Activated CD4-positive, alpha-beta T cell treated with anti-CD3 and anti-CD28 coated beads, Interleukin-2, Interleukin-6, amounts not matched to agents 100 ng/mL and 50 ng/mL, durations not matched to agents 16 hours and 8 hours (primary cell): Measurements from ENCODE around the gene NPB.
"Not testable (repeated sequence)": the region's sequence is repeated elsewhere in the genome, so short reads cannot be mapped to it uniquely, and the experiment has no call there.

Experiments used
- DNase-seq: peaks from one replicate; pipeline ENCODE4 v3.0.0-alpha.2; 2020

The NPB gene

GRCh38 chr17:81913394-81914102, 11.5 kb downstream of the NPB start:
- DNase-seq = no peak

- DNase-seq = no peak
These were observed 12.2 kb downstream of the NPB start for GRCh38 chr17:81914103-81914850.

- no peak for DNase-seq
These were observed 13.3 kb downstream of the NPB start for GRCh38 chr17:81915331-81915730.

GRCh38 chr17:81916234-81917001, 14.4 kb downstream of the NPB start:
- DNase-seq = no peak

GRCh38 chr17:81917565-81918332, 15.7 kb downstream of the NPB start, which contains the start of gene SIRT7:
TSS of gene SIRT7 (minus strand) at chr17:81918176. CDS start at chr17:81918131, 45 bp downstream.
- DNase-seq = peak; percentile 90

- not testable (repeated sequence) for DNase-seq
These were observed 16.3 kb downstream of the NPB start for GRCh38 chr17:81918333-81918669.

DNA sequence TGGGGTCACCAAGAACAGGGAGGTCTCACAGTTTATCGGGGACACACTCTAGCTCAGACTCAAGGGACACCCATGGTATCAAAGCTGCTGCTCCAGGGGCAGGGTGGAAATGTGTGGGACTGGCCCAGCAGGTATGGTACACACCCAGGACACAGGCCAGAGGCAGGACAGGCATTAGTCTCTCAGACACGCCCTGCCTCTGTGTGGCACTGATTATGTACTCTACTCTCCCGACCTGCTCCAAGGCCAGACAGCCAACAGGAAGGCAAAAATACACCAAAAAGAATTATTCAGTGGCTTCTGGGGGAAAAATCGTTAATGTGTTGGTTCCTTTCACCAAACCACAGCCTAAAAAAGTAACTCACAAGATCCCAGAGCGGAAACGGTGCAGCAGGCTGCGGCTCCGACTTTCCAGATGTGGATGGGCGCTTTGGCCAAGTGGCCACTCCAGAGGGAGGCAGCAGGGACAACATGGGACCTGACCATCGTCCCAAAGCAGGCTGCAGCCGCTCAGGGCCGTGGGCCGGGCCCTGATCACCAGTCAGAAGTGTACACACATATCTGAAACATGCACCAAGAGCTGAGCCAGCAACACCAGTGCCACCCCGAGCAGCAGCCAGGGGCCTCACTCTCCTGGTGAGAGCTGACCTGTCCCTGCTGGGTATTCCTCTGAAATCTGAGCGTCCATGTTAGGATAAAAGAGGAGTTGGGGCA, 17.0 kb downstream of the NPB start:
- no peak for DNase-seq

GRCh38 chr17:81920612-81921536, 18.8 kb downstream of the NPB start:
- no peak for DNase-seq

- no peak for DNase-seq
These were observed 19.5 kb downstream of the NPB start for GRCh38 chr17:81921537-81921862.

GRCh38 chr17:81921996-81922565, 20.0 kb downstream of the NPB start:
- no peak for DNase-seq

- DNase-seq = no peak
These were observed 20.7 kb downstream of the NPB start for GRCh38 chr17:81922566-81923301.

DNA sequence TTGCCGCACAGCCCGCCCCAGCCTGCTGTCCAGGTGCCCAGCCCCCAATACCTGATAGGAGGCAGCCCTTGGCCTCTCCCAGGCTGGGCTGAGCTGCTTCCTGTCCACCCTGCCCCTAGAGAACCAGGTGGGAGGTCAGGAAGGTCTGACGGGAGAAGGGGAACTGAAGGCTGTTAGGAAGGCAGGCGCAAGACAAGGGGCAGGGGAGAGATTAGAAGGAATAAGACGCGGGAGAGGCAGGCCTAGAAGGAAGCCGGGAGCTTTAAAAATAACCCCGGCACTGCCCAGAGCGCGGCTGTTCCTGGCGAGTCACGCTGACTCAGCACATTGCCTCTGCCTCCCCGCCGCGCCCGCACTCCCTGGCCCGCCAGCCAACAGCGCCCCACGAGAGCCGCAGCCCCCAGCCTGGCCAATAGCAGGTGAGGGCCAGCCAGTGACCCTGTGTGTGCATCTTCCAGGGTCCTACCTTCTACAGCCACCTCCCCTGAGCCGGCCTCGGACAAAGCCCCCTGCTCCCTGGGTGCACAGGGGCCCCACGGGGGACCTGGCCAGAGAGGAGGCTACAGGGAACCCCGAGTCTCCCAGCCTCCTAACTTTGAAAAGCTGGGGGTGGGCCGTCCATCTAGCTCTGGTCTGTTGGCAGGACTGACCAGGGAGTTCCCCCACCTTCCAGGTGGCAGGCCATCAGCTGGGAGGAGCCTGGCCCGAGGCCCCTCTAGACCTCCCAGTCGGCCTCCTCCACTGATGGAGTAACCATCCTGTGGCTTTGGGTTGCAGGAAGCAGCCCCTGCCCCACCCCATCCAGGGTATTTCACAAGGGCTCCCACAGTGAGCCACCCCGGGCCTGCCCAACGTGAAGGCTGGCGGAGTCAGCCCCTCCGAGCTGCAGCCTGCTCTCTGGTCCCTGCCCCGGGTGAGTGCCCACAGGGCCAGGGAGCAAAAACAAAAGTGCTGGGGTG, 21.5 kb downstream of the NPB start:
- no peak for DNase-seq

- peak; percentile 44 for DNase-seq
These were observed 22.8 kb downstream of the NPB start for GRCh38 chr17:81924557-81925532.

GRCh38 chr17:81925860-81926450, 23.9 kb downstream of the NPB start:
- no peak for DNase-seq

GRCh38 chr17:81926451-81927151, 24.6 kb downstream of the NPB start:
- DNase-seq = peak; percentile 74

DNA sequence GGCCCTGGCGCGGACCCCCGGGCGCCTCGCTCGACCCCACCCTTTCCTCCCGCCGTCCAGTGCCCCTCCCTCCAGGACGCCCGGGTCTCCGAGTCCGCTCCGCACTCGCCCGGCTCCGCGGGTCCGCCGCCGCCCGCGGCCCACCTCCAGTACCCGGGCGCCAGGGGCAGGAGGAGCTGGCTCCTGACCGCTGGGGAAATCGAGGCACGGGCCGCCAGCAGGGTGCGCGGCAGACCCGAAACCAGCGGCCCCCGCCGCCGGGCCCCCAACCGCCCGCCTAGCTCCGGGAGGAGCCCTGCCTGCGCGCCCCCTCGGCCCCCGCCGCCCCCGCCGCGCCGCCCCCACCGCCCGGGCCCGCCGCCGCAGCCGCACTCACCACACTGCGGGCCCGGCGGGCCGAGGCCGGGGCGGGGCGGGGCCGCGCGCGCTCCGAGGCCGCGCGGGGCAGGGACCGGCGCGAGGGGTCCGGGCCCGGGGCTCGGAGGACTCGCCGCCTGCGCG, 25.2 kb downstream of the NPB start:
- DNase-seq = peak; percentile 22
